GM18870 (cell line): ENCODE measurements around the gene NKD2.

Experiments
- ATAC-seq: cut with Tn5 transposase; IDR thresholded peaks from one replicate; pipeline ENCODE4 v1.9.1; 2021; ENCODE audit warnings: moderate library complexity; ENCODE audit not compliant: unreplicated experiment

NKD2 gene

DNA sequence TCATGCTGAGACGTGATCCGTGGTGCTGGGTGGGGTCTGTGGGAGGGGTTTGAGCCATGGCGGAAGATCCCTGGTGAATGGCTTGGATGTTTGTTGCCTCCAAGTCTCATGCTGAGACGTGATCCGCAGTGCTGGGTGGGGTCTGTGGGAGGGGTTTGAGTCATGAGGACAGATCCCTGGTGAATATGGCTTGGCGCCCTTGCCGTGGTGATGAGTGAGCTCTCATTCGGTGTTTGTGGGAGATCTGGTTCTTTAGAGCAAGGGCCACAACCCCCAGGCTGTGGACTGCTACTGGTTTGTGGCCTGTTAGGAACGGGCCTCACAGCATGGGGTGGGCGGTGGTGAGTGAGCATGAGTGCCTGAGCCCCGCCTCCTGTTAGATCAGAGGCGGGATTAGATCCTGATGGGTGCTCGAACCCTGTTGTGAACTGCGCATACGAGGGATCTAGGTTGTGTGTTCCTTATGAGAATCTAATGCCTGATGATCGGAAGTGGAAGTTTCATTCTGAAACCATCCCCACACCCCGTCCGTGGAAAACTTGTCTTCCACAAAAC lies 31.2 kb downstream of the NKD2 start:
- ATAC-seq, result no peak

- ATAC-seq, result no peak
Observed at GRCh38 chr5:1040571-1040970, 32.0 kb downstream of the NKD2 start.

GRCh38 chr5:1041225-1042143 lies 32.9 kb downstream of the NKD2 start:
- no peak for ATAC-seq

GRCh38 chr5:1042626-1043025 lies 34.0 kb downstream of the NKD2 start:
- ATAC-seq, result no peak

- no peak for ATAC-seq
Observed at GRCh38 chr5:1043327-1043726, 34.7 kb downstream of the NKD2 start.

GRCh38 chr5:1044117-1044516 lies 35.5 kb downstream of the NKD2 start:
- no peak for ATAC-seq

DNA sequence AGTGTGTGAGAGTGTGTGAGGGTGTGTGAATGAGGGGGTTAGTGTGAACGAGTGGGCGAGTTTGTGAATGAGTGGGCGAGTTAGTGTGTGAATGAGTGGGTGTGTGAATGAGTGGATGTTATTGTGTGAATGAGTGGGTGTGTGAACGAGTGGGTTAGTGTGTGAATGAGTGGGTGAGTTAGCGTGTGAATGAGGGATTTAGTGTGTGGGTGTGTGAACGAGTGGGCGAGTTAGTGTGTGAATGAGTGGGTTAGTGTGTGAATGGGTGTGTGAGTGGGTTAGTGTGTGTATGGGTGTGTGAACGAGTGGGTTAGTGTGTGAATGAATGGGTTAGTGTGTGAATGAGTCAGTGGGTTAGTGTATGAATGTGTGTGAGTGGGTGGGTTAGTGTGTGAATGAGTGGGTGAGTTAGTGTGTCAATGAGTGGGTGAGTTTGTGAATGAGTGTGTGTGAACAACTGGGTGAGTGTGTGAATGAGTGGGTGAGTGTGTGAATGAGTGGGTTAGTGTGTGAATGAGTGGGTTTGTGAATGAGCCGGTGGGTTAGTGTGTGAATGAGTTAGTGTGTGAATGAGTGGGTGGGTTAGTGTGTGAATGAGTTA lies 37.5 kb downstream of the NKD2 start:
- no peak for ATAC-seq

DNA sequence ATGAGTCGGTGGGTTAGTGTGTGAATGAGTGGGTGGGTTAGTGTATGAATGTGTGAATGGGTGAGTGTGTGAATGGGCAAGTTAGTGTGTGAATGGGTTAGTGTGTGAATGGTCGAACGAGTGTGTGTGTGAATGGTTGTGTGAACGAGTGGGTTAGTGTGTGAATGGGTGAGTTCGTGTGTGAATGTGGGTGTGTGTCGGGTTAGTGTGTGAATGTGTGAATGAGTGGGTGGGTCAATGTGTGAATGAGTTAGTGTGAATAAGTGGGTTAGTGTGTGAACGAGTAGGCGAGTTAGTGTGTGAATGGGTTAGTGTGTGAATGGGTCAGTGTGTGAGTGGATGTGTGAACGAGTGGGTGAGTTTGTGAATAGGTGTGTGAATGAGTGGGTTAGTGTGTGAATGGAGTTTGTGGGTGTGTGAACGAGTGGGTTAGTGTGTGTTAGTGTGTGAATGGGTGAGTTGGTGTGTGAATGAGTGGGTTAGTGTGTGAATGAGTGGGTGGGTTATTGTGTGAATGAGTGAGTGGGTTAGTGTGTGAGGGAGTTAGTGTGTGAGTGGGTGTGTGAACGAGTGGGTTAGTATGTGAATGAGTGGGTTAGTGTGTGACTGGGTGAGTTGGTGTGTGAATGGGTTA lies 38.8 kb downstream of the NKD2 start:
- no peak for ATAC-seq

- ATAC-seq, result no peak
Observed at GRCh38 chr5:1048162-1048721, 39.6 kb downstream of the NKD2 start.

DNA sequence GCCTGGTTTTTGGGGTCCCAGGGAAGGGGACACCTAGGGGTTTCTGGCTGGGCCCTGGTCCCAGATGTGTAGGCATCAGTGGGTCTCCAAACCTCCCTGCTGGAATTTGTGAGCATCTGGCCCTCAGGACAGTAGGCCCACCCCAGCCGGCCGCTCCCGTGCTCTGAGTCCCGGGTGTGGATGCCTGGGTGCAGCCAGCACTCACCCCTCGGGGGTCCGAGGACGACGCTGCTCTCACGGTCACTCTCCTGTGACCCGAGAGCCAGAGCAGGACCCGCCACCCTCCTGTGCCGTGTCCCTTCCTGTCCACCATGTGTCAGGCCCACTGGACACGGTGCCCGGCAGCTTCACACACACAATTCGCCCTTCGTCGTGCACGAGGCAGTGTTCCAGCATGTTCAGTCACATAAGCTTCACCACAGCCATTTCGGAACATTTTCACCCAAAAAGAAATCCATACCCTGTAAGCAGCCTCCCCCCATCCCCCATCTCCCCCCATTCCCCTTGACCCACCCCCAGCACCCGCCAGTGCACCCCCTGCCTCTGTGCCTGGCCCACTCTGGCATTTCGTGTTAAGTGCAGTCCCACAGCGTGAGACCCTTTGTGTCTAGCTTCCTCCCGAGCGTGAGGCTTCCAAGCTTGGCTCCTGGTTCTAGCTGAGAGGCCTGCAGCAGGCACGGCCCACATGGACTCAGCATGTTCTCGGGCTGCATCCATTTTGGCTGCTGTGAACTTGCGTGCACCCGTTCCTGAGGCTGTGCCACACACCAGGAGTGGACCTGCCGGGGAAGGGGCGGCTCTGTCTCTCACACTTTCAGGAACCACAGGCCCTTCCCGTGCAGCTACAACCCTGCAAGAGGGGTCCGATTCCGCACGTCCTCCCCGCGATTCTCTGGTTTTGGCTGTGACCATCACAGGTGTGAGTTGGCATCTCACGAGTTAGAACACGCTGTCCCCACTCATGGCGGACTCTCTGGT lies 40.5 kb downstream of the NKD2 start:
- no peak for ATAC-seq

DNA sequence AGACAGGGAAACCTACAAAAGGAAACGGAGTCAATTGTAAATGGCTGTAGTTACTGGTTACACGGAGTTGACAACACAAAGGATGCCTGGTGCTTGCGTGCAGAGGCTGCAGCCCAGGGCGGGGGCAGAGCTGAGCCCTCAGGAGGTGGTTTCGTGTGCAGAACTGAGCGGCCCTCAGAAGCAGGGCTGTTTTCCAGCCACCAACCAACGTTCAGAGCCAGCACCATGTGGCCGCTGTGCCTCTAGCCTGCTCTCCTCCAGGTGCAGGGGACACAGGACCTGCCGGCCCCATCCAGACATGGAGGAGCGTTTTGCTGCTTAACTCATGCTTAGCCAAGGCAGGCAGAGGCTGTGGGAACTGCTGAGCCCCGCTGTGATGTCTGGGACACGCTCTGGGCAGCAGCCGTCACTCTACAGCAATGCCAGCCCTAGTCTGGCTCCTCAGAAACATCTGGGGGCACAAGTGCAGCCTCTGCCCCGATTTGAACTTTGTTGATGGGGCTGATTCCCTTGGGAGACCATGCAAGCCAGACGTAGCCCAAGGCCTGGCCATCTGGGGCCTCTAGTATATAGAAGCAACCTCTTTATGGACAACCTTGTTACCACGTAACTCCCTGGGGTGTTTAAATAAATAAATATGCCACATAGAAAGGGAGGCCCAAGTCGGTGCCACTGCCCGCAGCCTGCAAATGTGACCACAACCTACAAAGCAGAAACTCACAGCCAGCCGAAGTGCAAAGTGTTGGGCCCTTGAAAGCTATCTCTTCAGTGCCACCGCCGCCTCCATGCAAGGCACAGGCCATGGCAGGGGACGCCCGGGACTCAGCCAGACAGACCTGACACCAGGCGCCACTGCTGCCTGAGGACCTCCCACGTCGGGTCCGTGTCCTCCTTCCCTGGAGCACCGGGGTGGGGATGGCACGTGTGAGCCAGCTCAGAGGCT lies 42.1 kb downstream of the NKD2 start:
- no peak for ATAC-seq

GRCh38 chr5:1051366-1051720 lies 42.7 kb downstream of the NKD2 start:
- no peak for ATAC-seq

GRCh38 chr5:1052076-1052475 lies 43.5 kb downstream of the NKD2 start:
- ATAC-seq, result no peak

- ATAC-seq, result no peak
Observed at GRCh38 chr5:1052641-1053390, 44.2 kb downstream of the NKD2 start.

DNA sequence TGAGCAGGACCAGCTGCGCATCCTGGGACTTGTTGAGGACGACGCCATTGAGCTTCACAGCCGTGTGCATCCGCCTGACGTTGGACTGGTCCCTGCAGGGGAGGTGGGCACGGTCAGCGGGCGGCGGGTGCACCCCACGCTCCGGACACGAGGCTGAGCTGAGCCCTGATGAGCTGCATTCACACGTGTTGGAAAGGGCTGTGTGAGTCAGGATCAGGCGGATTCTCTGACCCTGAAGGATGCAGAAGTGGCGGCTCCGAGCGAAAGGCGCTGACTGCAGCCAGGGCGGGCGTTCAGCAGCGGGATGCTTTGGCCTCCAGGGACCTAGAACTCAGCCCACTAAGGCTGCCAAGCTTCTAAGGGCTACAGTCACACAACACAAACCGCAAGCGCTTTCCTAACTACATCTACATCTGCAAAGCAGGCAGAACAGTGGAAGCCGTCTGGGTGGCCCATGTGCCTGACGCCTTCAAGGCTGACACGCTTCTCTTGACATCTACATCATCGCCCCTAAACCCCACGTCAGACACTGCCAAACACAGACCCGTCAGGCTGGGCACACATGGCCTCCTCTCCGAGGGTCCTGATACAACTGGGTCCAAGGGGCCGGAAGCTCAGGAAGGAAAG lies 44.9 kb downstream of the NKD2 start:
- no peak for ATAC-seq

- ATAC-seq, result no peak
Observed at GRCh38 chr5:1054018-1054798, 45.6 kb downstream of the NKD2 start.
